ENCODE results near the gene CLSTN2.

The CLSTN2 gene

GRCh38 chr3:140246578-140246977 lies 311.6 kb downstream of the CLSTN2 start:
- POLR2A ChIA-PET = no interaction called here

GRCh38 chr3:140247775-140248174 lies 312.8 kb downstream of the CLSTN2 start:
- CTCF ChIA-PET = interaction anchor here (1.2 to 2.5 kb wide), 2 partner anchors 14 to 18 kb away, joined by 3 to 7 read pairs; no protein-coding TSS in a partner anchor
- no peak for DNase-seq (ENCODE audit: extremely low spot score)
- POLR2A ChIA-PET = no interaction called here
- TF ChIP-seq CTCF (IDR thresholded peaks at IDR 0.05; ENCODE audit: control extremely low read depth, extremely low read depth, low read depth, missing control alignments) = no peak

More at GRCh38 chr3:140246578-140246977, 311.6 kb downstream of the CLSTN2 start:
- CTCF ChIA-PET = interaction anchor here (0.7 to 2.5 kb wide), 2 partner anchors 13 to 15 kb away, joined by 3 to 7 read pairs; no protein-coding TSS in a partner anchor
- no peak for DNase-seq (ENCODE audit: extremely low spot score)
- TF ChIP-seq CTCF (IDR thresholded peaks at IDR 0.05; ENCODE audit: control extremely low read depth, extremely low read depth, low read depth, missing control alignments) = no peak

GRCh38 chr3:140249188-140249587 lies 314.2 kb downstream of the CLSTN2 start:
- ChIA-PET POLR2A (no interaction called here), CTCF (interaction anchor here (0.9 to 1.4 kb wide), 2 partner anchors 18 to 51 kb away, joined by 3 to 5 read pairs; no protein-coding TSS in a partner anchor)
- no peak for TF ChIP-seq CTCF (IDR thresholded peaks at IDR 0.05; ENCODE audit: control extremely low read depth, extremely low read depth, low read depth, missing control alignments)
- DNase-seq (ENCODE audit: extremely low spot score) = no peak

- ChIA-PET CTCF (interaction anchor here (0.9 to 1.4 kb wide), 2 partner anchors 17 to 52 kb away, joined by 3 to 5 read pairs; no protein-coding TSS in a partner anchor), POLR2A (no interaction called here)
- no peak for DNase-seq (ENCODE audit: extremely low spot score)
- no peak for TF ChIP-seq CTCF (IDR thresholded peaks at IDR 0.05; ENCODE audit: control extremely low read depth, extremely low read depth, low read depth, missing control alignments)
Observed at GRCh38 chr3:140250010-140250855, 315.2 kb downstream of the CLSTN2 start.

- TF ChIP-seq CTCF (IDR thresholded peaks at IDR 0.05; ENCODE audit: control extremely low read depth, extremely low read depth, low read depth, missing control alignments) = no peak
- DNase-seq (ENCODE audit: extremely low spot score) = no peak
- POLR2A ChIA-PET = no interaction called here
- CTCF ChIA-PET = no interaction called here
Observed at GRCh38 chr3:140250945-140251344, 316.0 kb downstream of the CLSTN2 start.

GRCh38 chr3:140251678-140252077 lies 316.7 kb downstream of the CLSTN2 start:
- ChIA-PET CTCF (no interaction called here), POLR2A (no interaction called here)
- no peak for DNase-seq (ENCODE audit: extremely low spot score)
- no peak for TF ChIP-seq CTCF (IDR thresholded peaks at IDR 0.05; ENCODE audit: control extremely low read depth, extremely low read depth, low read depth, missing control alignments)
